Stimulated activated CD8-positive, alpha-beta memory T cell treated with anti-CD3 and anti-CD28 coated beads, Interleukin-7, amount 100 ng/mL, for 48 hours (primary cell): ENCODE measurements around the gene GPBP1L1.
"Not testable (repeated sequence)": the region's sequence is repeated elsewhere in the genome, so short reads cannot be mapped to it uniquely, and the experiment has no call there.

Experiments used
- DNase-seq, 2 donors: peaks; one replicate each; pipeline ENCODE4 v3.0.0-alpha.2; 2020; ENCODE audit warnings: low read depth in 1 of 2; ENCODE audit errors: extremely low read depth in 1 of 2

GPBP1L1 gene

GRCh38 chr1:45684402-45684801, 1.9 kb downstream of the GPBP1L1 start:
- DNase-seq, result no peak

- DNase-seq, result no peak
Measured at GRCh38 chr1:45682942-45683341, 3.4 kb downstream of the GPBP1L1 start.

GRCh38 chr1:45679123-45679522, 7.2 kb downstream of the GPBP1L1 start:
- no peak for DNase-seq

GRCh38 chr1:45678489-45678888, 7.8 kb downstream of the GPBP1L1 start:
- no peak for DNase-seq

- no peak for DNase-seq
Measured at GRCh38 chr1:45677751-45678245, 8.5 kb downstream of the GPBP1L1 start.

GRCh38 chr1:45676553-45676952, 9.8 kb downstream of the GPBP1L1 start:
- not testable (repeated sequence) for DNase-seq

GRCh38 chr1:45674478-45674877, 11.9 kb downstream of the GPBP1L1 start:
- DNase-seq, result no peak

- DNase-seq, result no peak
Measured at GRCh38 chr1:45673956-45674355, 12.4 kb downstream of the GPBP1L1 start.

- no peak for DNase-seq
Measured at GRCh38 chr1:45669859-45670655, 16.3 kb downstream of the GPBP1L1 start.

- DNase-seq, result no peak
Measured at GRCh38 chr1:45669379-45669778, 17.0 kb downstream of the GPBP1L1 start.

GRCh38 chr1:45668526-45668925, 17.8 kb downstream of the GPBP1L1 start:
- no peak for DNase-seq

GRCh38 chr1:45667321-45668111, 18.8 kb downstream of the GPBP1L1 start:
- no peak for DNase-seq

- no peak for DNase-seq
Measured at GRCh38 chr1:45666836-45667235, 19.5 kb downstream of the GPBP1L1 start.

- DNase-seq, result no peak
Measured at GRCh38 chr1:45660336-45660735, 26.0 kb downstream of the GPBP1L1 start.

- no peak for DNase-seq
Measured at GRCh38 chr1:45659222-45659621, 27.1 kb downstream of the GPBP1L1 start.

GRCh38 chr1:45658171-45658570, 28.2 kb downstream of the GPBP1L1 start:
- no peak for DNase-seq

- no peak for DNase-seq
Measured at GRCh38 chr1:45656573-45657226, 29.6 kb downstream of the GPBP1L1 start.

GRCh38 chr1:45654540-45655280, 31.6 kb downstream of the GPBP1L1 start:
- DNase-seq, result peak in 1 of 2 donors; percentile 7

- DNase-seq, result no peak
Measured at GRCh38 chr1:45647248-45648021, 38.9 kb downstream of the GPBP1L1 start.

GRCh38 chr1:45644661-45645060, 41.7 kb downstream of the GPBP1L1 start:
- DNase-seq, result no peak
